ENCODE results near the gene CD19. TPM values are rescaled to one million over a fixed set of nuclear protein-coding genes. Genes with fewer than 3 reads are reported as not detected.

CD19 gene
- total and polyA plus RNA-seq, 10 of the 15 experiments (the other 5 are each of a cell fraction or from before 2014, with no cell fraction given): 1.2 to 125 (median 77.2) TPM

DNA sequence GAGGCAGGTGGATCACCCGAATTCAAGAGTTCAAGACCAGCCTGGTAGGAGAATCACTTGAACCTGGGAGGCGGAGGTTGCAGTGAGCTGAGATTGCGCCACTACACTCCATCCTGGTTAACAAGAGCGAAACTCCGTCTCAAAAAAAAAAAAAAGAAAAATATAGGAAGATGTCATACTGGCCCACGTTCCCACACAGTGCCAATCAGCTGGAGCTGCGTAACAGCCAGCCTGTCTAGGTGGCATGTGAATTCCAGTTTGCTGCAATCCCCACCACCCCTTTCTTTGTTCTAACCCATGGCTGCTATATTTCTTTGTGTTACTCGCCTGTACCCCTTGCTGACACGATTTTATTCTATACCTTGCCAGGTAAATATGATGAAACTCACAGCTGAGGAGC, 26.4 kb downstream of the CD19 start:
- no peak for DNase-seq (ENCODE audit: low read depth, low spot score)
- 97% methylated on average over 5 of the region's 9 CpGs for WGBS (ENCODE audit: insufficient coverage, insufficient replicate concordance, low lambda C conversion rate, missing lambda C conversion rate)
- Histone ChIP-seq H3K79me2 (ENCODE audit: control insufficient read depth, insufficient read depth, low read length) (peaks cover 6% of the 10 kb centered on the region), H3K9ac (ENCODE audit: control insufficient read depth, insufficient read depth, low read length) (no peak overlapping the region), H3K27ac (ENCODE audit: control insufficient read depth, insufficient read depth) (no peak overlapping the region), H3K36me3 (ENCODE audit: control insufficient read depth in 2 of 2, insufficient read depth in 2 of 2, low read length in 1 of 2) (peaks cover 21 to 32% of the 10 kb centered on the region in 2 experiments), H2AFZ (ENCODE audit: control insufficient read depth, low read depth, low read length) (no peak overlapping the region), H3K9me3 (replicated peaks; ENCODE audit: control insufficient read depth, insufficient read depth, low read length) (no peaks in the 10 kb centered on the region), H3K4me3 (no peak overlapping the region), H3K4me2 (ENCODE audit: control insufficient read depth, insufficient read depth) (no peak overlapping the region), H4K20me1 (ENCODE audit: control insufficient read depth, insufficient read depth) (no peaks in the 10 kb centered on the region), H3K4me1 (ENCODE audit: control insufficient read depth, insufficient read depth, low read length) (no peaks in the 10 kb centered on the region), H3K27me3 (replicated peaks in 1 of 2; ENCODE audit: control insufficient read depth in 2 of 2, insufficient read depth in 2 of 2, low read length in 1 of 2) (no peaks in the 10 kb centered on the region)
- POLR2A ChIA-PET: no interaction called here
- no peak for FAIRE-seq
- SMC1A ChIA-PET (ENCODE audit: uncharacterized antibody, unreplicated experiment): interaction anchor here (1.1 kb wide), 1 partner anchor 13 kb away, joined by 3 read pairs; no protein-coding TSS in a partner anchor
- no peak for ATAC-seq
- in situ Hi-C loops (cut with MboI) (no loop called here), intact Hi-C loops (cut with micrococcal nuclease; ENCODE audit: unreplicated experiment) (no loop called here)
- BruUV-seq (replicated peaks): TSS peak; percentile 22
- CTCF ChIA-PET: interaction anchor here (1.0 to 1.2 kb wide), 2 partner anchors 13 to 15 kb away, joined by 3 to 4 read pairs; no protein-coding TSS in a partner anchor
- no peak for TF ChIP-seq ETV6 (conservative IDR thresholded peaks at IDR 0.05 in 1 of 2, IDR thresholded peaks at IDR 0.05 in 1 of 2; ENCODE audit: borderline replicate concordance in 1 of 2, low read depth in 1 of 2)
- no peak for TF ChIP-seq NFIC (IDR thresholded peaks at IDR 0.05; ENCODE audit: low read depth, low read length)
- TF ChIP-seq BHLHE40 (IDR thresholded peaks at IDR 0.05; ENCODE audit: borderline replicate concordance in 1 of 2, low read depth in 2 of 2, low read length in 1 of 2): no peak
- no peak for TF ChIP-seq PAX5 (IDR thresholded peaks at IDR 0.05; ENCODE audit: borderline replicate concordance, low read depth, low read length)
- no peak for TF ChIP-seq RB1 (IDR thresholded peaks at IDR 0.05; ENCODE audit: borderline replicate concordance)
- RAD21 ChIA-PET (ENCODE audit: unreplicated experiment): interaction anchor here (0.5 kb wide), 1 partner anchor 48 kb away, joined by 4 read pairs; no protein-coding TSS in a partner anchor

DNA sequence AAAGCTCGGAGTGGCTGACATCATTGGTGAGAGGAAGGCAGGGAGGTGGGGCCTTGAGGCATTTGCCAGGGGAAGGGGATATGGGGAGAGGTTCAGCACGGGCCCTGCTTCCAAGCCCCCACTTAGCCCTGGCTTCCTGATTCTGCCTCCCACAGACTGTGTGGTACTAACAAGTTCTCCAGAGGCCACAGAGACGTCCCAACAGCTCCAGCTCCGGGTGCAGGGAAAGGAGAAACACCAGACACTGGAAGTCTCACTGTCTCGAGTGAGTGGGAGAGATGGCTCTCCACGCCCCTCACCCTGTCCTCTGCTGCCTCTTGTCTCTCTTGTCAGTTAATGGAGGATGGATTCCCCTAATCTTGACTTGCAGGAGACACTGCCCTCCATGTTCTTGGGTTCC, 27.1 kb downstream of the CD19 start:
- Histone ChIP-seq H3K9me3 (replicated peaks; ENCODE audit: control insufficient read depth, insufficient read depth, low read length) (no peaks in the 10 kb centered on the region), H3K9ac (ENCODE audit: control insufficient read depth, insufficient read depth, low read length) (no peak overlapping the region), H3K79me2 (ENCODE audit: control insufficient read depth, insufficient read depth, low read length) (peaks cover 2% of the 10 kb centered on the region), H2AFZ (ENCODE audit: control insufficient read depth, low read depth, low read length) (no peak overlapping the region), H3K4me1 (ENCODE audit: control insufficient read depth, insufficient read depth, low read length) (no peaks in the 10 kb centered on the region), H3K4me3 (no peak overlapping the region), H3K36me3 (ENCODE audit: control insufficient read depth in 2 of 2, insufficient read depth in 2 of 2, low read length in 1 of 2) (peaks cover 25 to 32% of the 10 kb centered on the region in 2 experiments), H3K4me2 (ENCODE audit: control insufficient read depth, insufficient read depth) (no peak overlapping the region), H3K27ac (ENCODE audit: control insufficient read depth, insufficient read depth) (no peak overlapping the region), H3K27me3 (replicated peaks in 1 of 2; ENCODE audit: control insufficient read depth in 2 of 2, insufficient read depth in 2 of 2, low read length in 1 of 2) (no peaks in the 10 kb centered on the region), H4K20me1 (ENCODE audit: control insufficient read depth, insufficient read depth) (no peaks in the 10 kb centered on the region)
- 96% methylated on average over 6 of the region's 6 CpGs for WGBS (ENCODE audit: insufficient coverage, insufficient replicate concordance, low lambda C conversion rate, missing lambda C conversion rate)
- TF ChIP-seq EGR1 (IDR thresholded peaks at IDR 0.05; ENCODE audit: borderline replicate concordance in 1 of 2, low read depth in 2 of 2, low read length in 2 of 2) (no peak), RAD21 (IDR thresholded peaks at IDR 0.05; ENCODE audit: insufficient read depth, low read depth, low read length) (no peak), GABPA (IDR thresholded peaks at IDR 0.05; ENCODE audit: low read depth) (no peak), WRNIP1 (IDR thresholded peaks at IDR 0.05; ENCODE audit: borderline replicate concordance, low read depth, low read length) (no peak), HDAC6 (IDR thresholded peaks at IDR 0.05; ENCODE audit: unreplicated experiment) (no peak), EED (IDR thresholded peaks at IDR 0.05; ENCODE audit: low read depth) (no peak), ZSCAN29 (IDR thresholded peaks at IDR 0.05) (no peak), NFYA (IDR thresholded peaks at IDR 0.05; ENCODE audit: borderline replicate concordance, low read depth, low read length) (no peak), KAT2A (conservative IDR thresholded peaks at IDR 0.05; ENCODE audit: control insufficient read depth, low read depth, low read length) (no peak), NR2C1 (IDR thresholded peaks at IDR 0.05) (no peak), NRF1 (conservative IDR thresholded peaks at IDR 0.05; ENCODE audit: low read depth, low read length) (no peak), CHD1 (IDR thresholded peaks at IDR 0.05; ENCODE audit: low read depth, low read length) (no peak)
- ATAC-seq (no peak), DNase-seq (ENCODE audit: low read depth, low spot score) (no peak), FAIRE-seq (no peak)
- ChIA-PET SMC1A (ENCODE audit: uncharacterized antibody, unreplicated experiment) (interaction anchor here (1.1 kb wide), 1 partner anchor 14 kb away, joined by 3 read pairs; no protein-coding TSS in a partner anchor), CTCF (interaction anchor here (1.0 to 1.2 kb wide), 2 partner anchors 13 to 15 kb away, joined by 3 to 4 read pairs; no protein-coding TSS in a partner anchor), POLR2A (interaction anchor here (1.1 kb wide), 1 partner anchor 15 kb away, joined by 4 read pairs; no protein-coding TSS in a partner anchor), RAD21 (ENCODE audit: unreplicated experiment) (interaction anchor here (0.5 kb wide), 1 partner anchor 48 kb away, joined by 4 read pairs; no protein-coding TSS in a partner anchor)
- intact Hi-C loops (cut with micrococcal nuclease; ENCODE audit: unreplicated experiment) (no loop called here), in situ Hi-C loops (cut with MboI) (no loop called here)
- no TSS peak for BruUV-seq (replicated peaks)

Data from GM12878 (cell line).